ENCODE results near the gene DACH1.
A peak's percentile ranks its signal among the peaks of the same experiment; 100 is the strongest.

The DACH1 gene

DNA sequence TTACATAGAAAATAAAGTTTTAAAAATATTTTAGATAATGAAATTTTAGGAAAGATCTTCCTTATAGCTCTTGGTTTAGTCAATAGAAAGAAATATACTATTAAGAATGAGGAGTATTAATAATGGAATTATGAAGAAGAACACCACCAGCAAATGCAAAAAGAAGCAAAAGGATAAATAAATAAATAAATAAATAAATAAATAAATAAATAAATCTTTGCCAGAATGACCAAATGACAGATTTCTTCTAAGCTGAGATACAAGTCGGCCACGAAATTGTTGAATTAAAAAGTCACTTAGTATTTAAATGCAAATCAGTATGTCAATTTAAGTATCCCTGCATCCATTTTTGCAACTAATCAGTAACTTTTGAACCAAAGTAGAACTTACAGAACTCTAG is 95.9 kb downstream of the DACH1 start:
- no peak for DNase-seq

DNA sequence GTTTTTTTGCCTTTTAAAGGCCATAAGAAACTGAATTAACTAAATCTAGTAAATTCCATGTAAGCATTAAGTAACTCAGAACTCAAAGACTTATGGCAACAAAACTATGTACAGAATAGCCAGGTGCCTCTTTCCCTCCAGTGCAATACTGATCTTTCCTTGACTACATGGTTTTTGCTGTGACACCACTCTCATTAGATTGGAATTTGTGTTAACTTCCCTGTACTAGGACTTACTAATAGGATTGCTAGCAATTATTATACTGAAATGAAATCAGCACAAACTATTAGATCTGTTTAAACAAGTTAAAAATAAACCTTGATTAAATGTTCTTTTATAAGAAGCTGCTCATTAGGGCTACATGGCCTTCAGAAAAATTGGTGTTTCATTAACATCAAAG is 96.3 kb downstream of the DACH1 start:
- no peak for DNase-seq

DNA sequence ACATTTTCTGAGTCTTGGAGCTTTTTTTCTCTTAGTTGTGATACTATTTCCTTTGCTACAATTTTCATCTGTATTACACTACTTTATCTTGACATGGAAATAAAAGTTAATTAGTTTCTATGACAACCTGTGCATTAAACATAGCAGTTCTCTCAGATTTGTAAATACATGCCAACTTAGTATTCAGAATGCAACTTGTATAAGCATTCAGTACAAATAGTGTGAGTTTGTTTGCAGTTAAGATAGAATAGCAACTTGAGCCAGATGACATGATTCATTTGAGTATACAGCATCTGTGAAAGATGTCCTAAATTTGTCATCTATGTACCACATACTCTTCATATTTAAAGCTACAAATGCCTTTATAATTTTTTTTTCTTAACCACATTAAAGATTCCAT is 98.1 kb downstream of the DACH1 start:
- no peak for DNase-seq

GRCh38 chr13:71759651-71760511 is 107.1 kb downstream of the DACH1 start:
- DNase-seq = no peak

DNA sequence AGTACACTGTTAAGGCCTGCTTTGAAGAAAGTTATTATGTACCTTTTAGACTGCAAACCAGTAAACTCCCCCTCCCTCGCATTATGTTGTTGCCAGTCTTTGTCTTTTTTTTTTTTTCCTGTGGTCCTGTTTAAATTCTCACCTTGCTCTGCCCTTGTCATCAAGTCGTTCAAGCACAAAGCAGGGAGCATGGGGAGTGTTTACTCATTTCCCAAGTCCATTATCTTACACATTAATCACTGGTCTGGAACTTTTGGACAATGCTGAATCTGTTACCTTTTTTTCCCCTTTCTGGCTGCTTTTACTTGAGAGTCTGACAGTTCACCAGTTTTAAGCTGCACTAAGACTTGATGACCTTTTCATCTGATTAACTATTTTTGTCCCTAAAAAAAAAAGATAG is 108.2 kb downstream of the DACH1 start:
- no peak for DNase-seq

- DNase-seq = peak; percentile 10
Observed at GRCh38 chr13:71754407-71754974, 112.5 kb downstream of the DACH1 start.

DNA sequence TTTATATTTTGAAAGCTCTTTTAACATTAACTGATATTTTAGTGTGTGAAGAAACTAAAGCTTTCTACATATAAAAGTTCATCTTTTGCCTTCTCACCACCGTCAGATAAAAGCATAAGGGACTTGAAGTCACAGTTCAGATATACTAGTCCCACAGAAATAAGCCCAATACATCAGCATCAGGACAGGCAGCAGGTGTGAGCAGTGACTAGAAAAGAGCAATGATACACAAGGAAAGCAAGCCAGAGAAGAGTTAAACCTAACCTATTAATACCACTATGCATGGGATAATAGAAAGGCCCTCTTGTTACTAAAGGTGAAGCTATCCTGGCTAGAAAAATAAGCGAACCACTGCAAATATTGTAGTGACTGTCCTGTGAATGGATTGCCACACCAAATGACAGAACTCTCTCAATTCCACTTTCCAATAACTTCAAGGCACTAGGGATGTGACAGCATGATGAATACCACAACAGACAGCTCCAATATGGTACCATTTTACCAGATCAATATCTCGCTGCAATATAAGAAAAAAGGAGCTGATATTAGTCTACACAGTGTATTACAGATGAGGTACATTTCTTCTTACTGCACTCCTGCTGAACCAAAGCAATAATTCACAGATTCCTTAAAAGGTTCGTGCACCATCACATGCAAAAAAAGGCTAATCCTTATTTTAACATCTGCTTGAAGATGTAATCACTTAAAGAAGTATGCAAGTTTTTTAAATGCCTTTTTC is 114.1 kb downstream of the DACH1 start:
- no peak for DNase-seq

DNA sequence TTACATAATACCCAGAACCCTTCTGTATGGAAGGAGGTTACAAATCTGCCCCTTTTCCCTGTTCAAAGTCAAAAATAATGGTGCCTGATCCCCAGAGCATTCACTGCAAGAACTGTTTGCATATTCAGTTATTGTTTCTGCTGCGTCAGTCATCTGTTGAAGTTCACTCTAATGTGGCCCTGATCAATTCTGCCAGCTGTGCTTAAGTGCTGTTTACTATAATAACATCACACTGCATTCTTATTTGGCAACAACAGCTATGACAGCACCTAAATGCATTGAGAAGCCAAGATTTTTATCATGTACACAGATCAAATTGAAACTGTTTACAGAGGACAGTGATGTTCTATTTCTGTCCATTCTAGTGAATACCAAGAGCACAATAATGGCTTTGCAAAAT is 115.9 kb downstream of the DACH1 start:
- DNase-seq = no peak

GRCh38 chr13:71730267-71730666 is 136.7 kb downstream of the DACH1 start:
- DNase-seq = no peak

DNA sequence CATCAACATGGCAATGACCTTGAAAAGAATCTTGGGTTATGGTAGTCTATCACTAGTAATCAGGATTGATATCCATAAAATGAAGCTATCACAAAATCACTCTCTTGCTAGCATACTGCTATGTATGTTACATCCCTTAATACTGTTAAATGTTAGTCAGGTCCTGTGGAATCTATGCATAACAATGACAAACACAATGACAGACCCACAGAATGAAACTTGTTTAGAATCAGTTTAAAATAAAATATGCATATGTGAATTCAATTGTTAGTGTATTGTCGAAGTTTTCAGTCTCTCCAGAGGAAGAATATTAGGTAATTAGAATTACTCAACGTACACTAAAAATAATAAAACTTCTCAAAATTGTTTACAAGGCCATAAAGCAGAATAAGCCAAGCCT is 137.6 kb downstream of the DACH1 start:
- DNase-seq = no peak

- no peak for DNase-seq
Observed at GRCh38 chr13:71727662-71728061, 139.3 kb downstream of the DACH1 start.

- DNase-seq = no peak
Observed at GRCh38 chr13:71727042-71727441, 140.0 kb downstream of the DACH1 start.

GRCh38 chr13:71722206-71722605 is 144.8 kb downstream of the DACH1 start:
- no peak for DNase-seq

- DNase-seq = no peak
Observed at GRCh38 chr13:71721104-71721503, 145.9 kb downstream of the DACH1 start.

- no peak for DNase-seq
Observed at GRCh38 chr13:71718931-71719330, 148.1 kb downstream of the DACH1 start.

GRCh38 chr13:71714802-71715375 is 152.1 kb downstream of the DACH1 start:
- peak; percentile 18 for DNase-seq

GRCh38 chr13:71712988-71713653 is 153.9 kb downstream of the DACH1 start:
- peak; percentile 73 for DNase-seq

DNA sequence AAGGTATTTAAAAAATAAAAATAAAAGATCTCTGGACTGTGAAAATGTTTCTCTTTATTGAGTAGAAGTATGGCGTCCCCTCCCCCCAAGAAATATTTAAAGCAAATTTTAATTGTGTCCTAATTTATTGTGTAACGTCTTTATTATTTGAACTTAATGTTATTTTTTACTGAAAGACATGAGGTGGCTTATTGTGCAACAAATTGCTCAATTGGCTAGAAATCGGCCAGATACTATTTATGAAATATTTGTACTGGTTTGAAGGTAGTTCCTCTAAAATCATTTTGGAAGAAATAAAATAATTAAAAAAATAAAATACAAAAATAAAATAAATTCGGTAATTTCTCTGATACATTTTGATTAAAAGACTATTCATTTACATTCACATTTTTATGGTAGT is 162.3 kb downstream of the DACH1 start:
- DNase-seq = no peak

- no peak for DNase-seq
Observed at GRCh38 chr13:71703138-71703537, 163.9 kb downstream of the DACH1 start.

GRCh38 chr13:71702253-71702652 is 164.8 kb downstream of the DACH1 start:
- DNase-seq = no peak

GRCh38 chr13:71701741-71702140 is 165.3 kb downstream of the DACH1 start:
- no peak for DNase-seq

GRCh38 chr13:71699342-71699741 is 167.7 kb downstream of the DACH1 start:
- no peak for DNase-seq

DNA sequence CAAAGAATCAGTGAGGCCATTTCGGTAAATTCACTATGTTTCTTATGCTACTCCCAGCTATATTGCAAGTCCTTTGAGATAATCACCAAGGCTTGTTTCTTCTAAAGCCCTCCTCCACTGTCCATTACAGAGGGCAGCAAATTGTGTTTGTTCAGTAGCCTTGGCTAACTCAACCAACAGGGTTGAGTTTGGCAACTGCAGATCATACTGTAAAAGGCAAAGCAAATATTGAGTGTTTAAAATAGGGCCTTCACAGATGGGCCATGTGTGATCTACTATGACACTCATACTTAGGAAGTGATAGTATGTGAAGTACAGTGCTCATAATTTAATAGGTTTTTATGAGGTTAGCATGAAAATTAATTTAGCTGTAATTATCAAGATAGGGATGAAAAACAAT is 171.3 kb downstream of the DACH1 start:
- no peak for DNase-seq
